GM19099 (cell line): ENCODE results near the gene ATP9B.

Experiments
- POLR2A ChIP-seq: IDR thresholded peaks from 3 replicates; pipeline ENCODE4 v1.6.1; 2011; ENCODE audit warnings: low read depth; ENCODE audit not compliant: insufficient read length; ENCODE audit errors: extremely low read depth

ATP9B gene

GRCh38 chr18:79337184-79337583 lies 268.0 kb downstream of the ATP9B start:
- no peak for TF ChIP-seq POLR2A

GRCh38 chr18:79337620-79338019 lies 268.4 kb downstream of the ATP9B start:
- no peak for TF ChIP-seq POLR2A

GRCh38 chr18:79339094-79339908 lies 270.1 kb downstream of the ATP9B start:
- no peak for TF ChIP-seq POLR2A

GRCh38 chr18:79343567-79344207 lies 274.5 kb downstream of the ATP9B start:
- TF ChIP-seq POLR2A, result no peak

- TF ChIP-seq POLR2A, result no peak
Measured at GRCh38 chr18:79344208-79344581, 275.0 kb downstream of the ATP9B start.

- no peak for TF ChIP-seq POLR2A
Measured at GRCh38 chr18:79345366-79345765, 276.2 kb downstream of the ATP9B start.

- TF ChIP-seq POLR2A, result no peak
Measured at GRCh38 chr18:79345981-79346380, 276.8 kb downstream of the ATP9B start.

- no peak for TF ChIP-seq POLR2A
Measured at GRCh38 chr18:79348066-79348465, 278.9 kb downstream of the ATP9B start.

GRCh38 chr18:79352432-79352831 lies 283.2 kb downstream of the ATP9B start:
- TF ChIP-seq POLR2A, result no peak

GRCh38 chr18:79353267-79353666 lies 284.1 kb downstream of the ATP9B start:
- TF ChIP-seq POLR2A, result no peak

GRCh38 chr18:79354350-79354749 lies 285.2 kb downstream of the ATP9B start:
- TF ChIP-seq POLR2A, result no peak

- no peak for TF ChIP-seq POLR2A
Measured at GRCh38 chr18:79355433-79356335, 286.5 kb downstream of the ATP9B start.

GRCh38 chr18:79356435-79356834 lies 287.2 kb downstream of the ATP9B start:
- no peak for TF ChIP-seq POLR2A

- no peak for TF ChIP-seq POLR2A
Measured at GRCh38 chr18:79360933-79361332, 291.7 kb downstream of the ATP9B start.

- TF ChIP-seq POLR2A, result no peak
Measured at GRCh38 chr18:79361766-79362522, 292.8 kb downstream of the ATP9B start.
